DND-41 (cell line): Measurements from ENCODE around the gene EGR1.

Experiments used
- CTCF ChIP-seq: IDR thresholded peaks from 2 replicates; pipeline ENCODE4 v1.5.1; 2012; ENCODE audit warnings: borderline replicate concordance, low read length, moderate library complexity, mild to moderate bottlenecking; ENCODE audit not compliant: poor library complexity, severe bottlenecking; ENCODE audit errors: extremely low read depth
- EZH2 ChIP-seq: IDR thresholded peaks from 3 replicates; pipeline ENCODE4 v1.6.1; 2012; ENCODE audit warnings: borderline replicate concordance, low read depth, mild to moderate bottlenecking, moderate library complexity, low read length, inconsistent platforms; ENCODE audit not compliant: severe bottlenecking

- TF ChIP-seq EZH2 (no peak), CTCF (no peak)
Measured at GRCh38 chr5:138444078-138444773, 21.1 kb upstream of the EGR1 start.
